Measurements from ENCODE around the gene PTPN23. TPM values are rescaled to one million over a fixed set of nuclear protein-coding genes. Genes with fewer than 3 reads are reported as not detected.

The PTPN23 gene, protein sequence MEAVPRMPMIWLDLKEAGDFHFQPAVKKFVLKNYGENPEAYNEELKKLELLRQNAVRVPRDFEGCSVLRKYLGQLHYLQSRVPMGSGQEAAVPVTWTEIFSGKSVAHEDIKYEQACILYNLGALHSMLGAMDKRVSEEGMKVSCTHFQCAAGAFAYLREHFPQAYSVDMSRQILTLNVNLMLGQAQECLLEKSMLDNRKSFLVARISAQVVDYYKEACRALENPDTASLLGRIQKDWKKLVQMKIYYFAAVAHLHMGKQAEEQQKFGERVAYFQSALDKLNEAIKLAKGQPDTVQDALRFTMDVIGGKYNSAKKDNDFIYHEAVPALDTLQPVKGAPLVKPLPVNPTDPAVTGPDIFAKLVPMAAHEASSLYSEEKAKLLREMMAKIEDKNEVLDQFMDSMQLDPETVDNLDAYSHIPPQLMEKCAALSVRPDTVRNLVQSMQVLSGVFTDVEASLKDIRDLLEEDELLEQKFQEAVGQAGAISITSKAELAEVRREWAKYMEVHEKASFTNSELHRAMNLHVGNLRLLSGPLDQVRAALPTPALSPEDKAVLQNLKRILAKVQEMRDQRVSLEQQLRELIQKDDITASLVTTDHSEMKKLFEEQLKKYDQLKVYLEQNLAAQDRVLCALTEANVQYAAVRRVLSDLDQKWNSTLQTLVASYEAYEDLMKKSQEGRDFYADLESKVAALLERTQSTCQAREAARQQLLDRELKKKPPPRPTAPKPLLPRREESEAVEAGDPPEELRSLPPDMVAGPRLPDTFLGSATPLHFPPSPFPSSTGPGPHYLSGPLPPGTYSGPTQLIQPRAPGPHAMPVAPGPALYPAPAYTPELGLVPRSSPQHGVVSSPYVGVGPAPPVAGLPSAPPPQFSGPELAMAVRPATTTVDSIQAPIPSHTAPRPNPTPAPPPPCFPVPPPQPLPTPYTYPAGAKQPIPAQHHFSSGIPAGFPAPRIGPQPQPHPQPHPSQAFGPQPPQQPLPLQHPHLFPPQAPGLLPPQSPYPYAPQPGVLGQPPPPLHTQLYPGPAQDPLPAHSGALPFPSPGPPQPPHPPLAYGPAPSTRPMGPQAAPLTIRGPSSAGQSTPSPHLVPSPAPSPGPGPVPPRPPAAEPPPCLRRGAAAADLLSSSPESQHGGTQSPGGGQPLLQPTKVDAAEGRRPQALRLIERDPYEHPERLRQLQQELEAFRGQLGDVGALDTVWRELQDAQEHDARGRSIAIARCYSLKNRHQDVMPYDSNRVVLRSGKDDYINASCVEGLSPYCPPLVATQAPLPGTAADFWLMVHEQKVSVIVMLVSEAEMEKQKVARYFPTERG (N-terminal part only)
- 27.7 TPM for polyA plus RNA-seq (2013, experiment 1 of 2)
- polyA plus RNA-seq (2013, experiment 2 of 2), result 26.0 TPM

GRCh38 chr3:47380601-47381316 is at the start of gene PTPN23:
PTPN23 (plus strand) TSS chr3:47381021; CDS start chr3:47381097, 76 bp downstream.
- Histone ChIP-seq H3K4me1 (ENCODE audit: control insufficient read depth, insufficient read depth, low read depth, low read length) (peaks cover 15% of the 10 kb centered on the region), H4K8ac (ENCODE audit: low read length) (peak within 1 kb of the TSS; percentile 97), H2BK5ac (ENCODE audit: low read depth, low read length, poor library complexity, severe bottlenecking) (peak within 1 kb of the TSS; percentile 81), H4K91ac (ENCODE audit: low read length) (peak within 1 kb of the TSS; percentile 97), H3K36me3 (ENCODE audit: control insufficient read depth in 1 of 2, insufficient read depth in 2 of 2, low read depth in 1 of 2, low read length in 2 of 2) (peaks cover 0 to 8% of the 10 kb centered on the region in 2 experiments), H2BK12ac (ENCODE audit: low read length in 2 of 2) (peak within 1 kb of the TSS in 1 of 2 experiments; percentile 32), H3K23ac (ENCODE audit: low read length in 2 of 2) (peak within 1 kb of the TSS in 1 of 2 experiments; percentile 99), H2AK5ac (ENCODE audit: low read length, severe bottlenecking) (peak within 1 kb of the TSS; percentile 57), H3K18ac (ENCODE audit: low read depth in 1 of 2, low read length in 2 of 2) (peak within 1 kb of the TSS; percentile 96 to 99), H2BK15ac (ENCODE audit: low read depth, poor library complexity, severe bottlenecking) (peak within 1 kb of the TSS; percentile 95), H3K27ac (ENCODE audit: low read length, poor library complexity, severe bottlenecking) (peak within 1 kb of the TSS; percentile 94), H3K4ac (ENCODE audit: low read depth in 1 of 2, low read length in 2 of 2) (peak within 1 kb of the TSS; percentile 36 to 99), H3K14ac (ENCODE audit: low read length in 2 of 2) (peak within 1 kb of the TSS in 1 of 2 experiments; percentile 99), H3K9ac (ENCODE audit: low read length) (peak within 1 kb of the TSS; percentile 99), H2AFZ (ENCODE audit: low read depth, low read length) (peak within 1 kb of the TSS; percentile 47), H3K27me3 (ENCODE audit: control insufficient read depth in 1 of 2, insufficient read depth in 1 of 2, low read length in 2 of 2) (no peaks in the 10 kb centered on the region), H3K4me2 (ENCODE audit: low read length, poor library complexity, severe bottlenecking) (peak within 1 kb of the TSS; percentile 86), H3K79me1 (replicated peaks; ENCODE audit: low read length, poor library complexity, severe bottlenecking) (peaks cover 17% of the 10 kb centered on the region), H3K4me3 (ENCODE audit: insufficient read depth in 1 of 2, low read depth in 1 of 2, low read length in 2 of 2) (peak within 1 kb of the TSS; percentile 90 to 93), H2BK120ac (ENCODE audit: low read depth, low read length) (peak within 1 kb of the TSS; percentile 77), H3K9me3 (ENCODE audit: control insufficient read depth, low read length) (no peaks in the 10 kb centered on the region)
- DNase-seq, result peak; percentile 99
- under 1% methylated on average over 56 of the region's 61 CpGs for WGBS

GRCh38 chr3:47333907-47334306 is 46.9 kb upstream of the PTPN23 start:
- no peaks in the 10 kb centered on the region for H3K4me1 ChIP-seq (ENCODE audit: control insufficient read depth, insufficient read depth, low read depth, low read length)
- H2BK12ac ChIP-seq (ENCODE audit: low read length in 2 of 2), result no peak overlapping the region
- no peak overlapping the region for H3K23ac ChIP-seq (ENCODE audit: low read length in 2 of 2)
- H4K91ac ChIP-seq (ENCODE audit: low read length), result peak overlapping the region; percentile 15
- WGBS, result 92% methylated on average over 3 of the region's 3 CpGs
- no peak overlapping the region for H3K18ac ChIP-seq (ENCODE audit: low read depth in 1 of 2, low read length in 2 of 2)
- H3K9ac ChIP-seq (ENCODE audit: low read length), result no peak overlapping the region
- H3K4ac ChIP-seq (ENCODE audit: low read depth in 1 of 2, low read length in 2 of 2), result no peak overlapping the region
- no peak overlapping the region for H2BK5ac ChIP-seq (ENCODE audit: low read depth, low read length, poor library complexity, severe bottlenecking)
- no peak overlapping the region for H2AFZ ChIP-seq (ENCODE audit: low read depth, low read length)
- H3K27me3 ChIP-seq (ENCODE audit: control insufficient read depth in 1 of 2, insufficient read depth in 1 of 2, low read length in 2 of 2), result no peaks in the 10 kb centered on the region
- H3K4me2 ChIP-seq (ENCODE audit: low read length, poor library complexity, severe bottlenecking), result no peak overlapping the region
- H3K9me3 ChIP-seq (ENCODE audit: control insufficient read depth, low read length), result no peaks in the 10 kb centered on the region
- H3K14ac ChIP-seq (ENCODE audit: low read length in 2 of 2), result no peak overlapping the region
- no peak overlapping the region for H2AK5ac ChIP-seq (ENCODE audit: low read length, severe bottlenecking)
- peaks cover 61 to 80% of the 10 kb centered on the region in 2 experiments for H3K36me3 ChIP-seq (ENCODE audit: control insufficient read depth in 1 of 2, insufficient read depth in 2 of 2, low read depth in 1 of 2, low read length in 2 of 2)
- DNase-seq, result no peak
- no peak overlapping the region for H2BK15ac ChIP-seq (ENCODE audit: low read depth, poor library complexity, severe bottlenecking)
- H3K4me3 ChIP-seq (ENCODE audit: insufficient read depth in 1 of 2, low read depth in 1 of 2, low read length in 2 of 2), result no peak overlapping the region
- no peak overlapping the region for H2BK120ac ChIP-seq (ENCODE audit: low read depth, low read length)
- H3K79me1 ChIP-seq (replicated peaks; ENCODE audit: low read length, poor library complexity, severe bottlenecking), result peaks cover 14% of the 10 kb centered on the region
- H4K8ac ChIP-seq (ENCODE audit: low read length), result no peak overlapping the region
- no peak overlapping the region for H3K27ac ChIP-seq (ENCODE audit: low read length, poor library complexity, severe bottlenecking)

- WGBS, result 83% methylated on average over 5 of the region's 5 CpGs
- Histone ChIP-seq H3K36me3 (ENCODE audit: control insufficient read depth in 1 of 2, insufficient read depth in 2 of 2, low read depth in 1 of 2, low read length in 2 of 2) (peaks cover 62 to 91% of the 10 kb centered on the region in 2 experiments), H2BK5ac (ENCODE audit: low read depth, low read length, poor library complexity, severe bottlenecking) (no peak overlapping the region), H2AK5ac (ENCODE audit: low read length, severe bottlenecking) (no peak overlapping the region), H4K91ac (ENCODE audit: low read length) (no peak overlapping the region), H2BK15ac (ENCODE audit: low read depth, poor library complexity, severe bottlenecking) (no peak overlapping the region), H4K8ac (ENCODE audit: low read length) (no peak overlapping the region), H3K79me1 (replicated peaks; ENCODE audit: low read length, poor library complexity, severe bottlenecking) (peaks cover 8% of the 10 kb centered on the region), H2BK120ac (ENCODE audit: low read depth, low read length) (no peak overlapping the region), H3K27me3 (ENCODE audit: control insufficient read depth in 1 of 2, insufficient read depth in 1 of 2, low read length in 2 of 2) (no peaks in the 10 kb centered on the region), H3K4me2 (ENCODE audit: low read length, poor library complexity, severe bottlenecking) (no peak overlapping the region), H3K4ac (ENCODE audit: low read depth in 1 of 2, low read length in 2 of 2) (no peak overlapping the region), H3K4me3 (ENCODE audit: insufficient read depth in 1 of 2, low read depth in 1 of 2, low read length in 2 of 2) (no peak overlapping the region), H3K9me3 (ENCODE audit: control insufficient read depth, low read length) (no peaks in the 10 kb centered on the region), H3K23ac (ENCODE audit: low read length in 2 of 2) (no peak overlapping the region), H2AFZ (ENCODE audit: low read depth, low read length) (no peak overlapping the region), H3K14ac (ENCODE audit: low read length in 2 of 2) (no peak overlapping the region), H2BK12ac (ENCODE audit: low read length in 2 of 2) (no peak overlapping the region), H3K9ac (ENCODE audit: low read length) (no peak overlapping the region), H3K4me1 (ENCODE audit: control insufficient read depth, insufficient read depth, low read depth, low read length) (no peaks in the 10 kb centered on the region), H3K18ac (ENCODE audit: low read depth in 1 of 2, low read length in 2 of 2) (no peak overlapping the region), H3K27ac (ENCODE audit: low read length, poor library complexity, severe bottlenecking) (no peak overlapping the region)
- DNase-seq, result no peak
These were observed 43.2 kb upstream of the PTPN23 start for GRCh38 chr3:47337656-47338055.

Data from mesenchymal stem cell (in vitro differentiated cells and primary cell).